ENCODE results near the gene NOS1AP.
"Not testable (repeated sequence)": the region's sequence is repeated elsewhere in the genome, so short reads cannot be mapped to it uniquely, and the experiment has no call there.

- TF ChIP-seq, protein P1, sequence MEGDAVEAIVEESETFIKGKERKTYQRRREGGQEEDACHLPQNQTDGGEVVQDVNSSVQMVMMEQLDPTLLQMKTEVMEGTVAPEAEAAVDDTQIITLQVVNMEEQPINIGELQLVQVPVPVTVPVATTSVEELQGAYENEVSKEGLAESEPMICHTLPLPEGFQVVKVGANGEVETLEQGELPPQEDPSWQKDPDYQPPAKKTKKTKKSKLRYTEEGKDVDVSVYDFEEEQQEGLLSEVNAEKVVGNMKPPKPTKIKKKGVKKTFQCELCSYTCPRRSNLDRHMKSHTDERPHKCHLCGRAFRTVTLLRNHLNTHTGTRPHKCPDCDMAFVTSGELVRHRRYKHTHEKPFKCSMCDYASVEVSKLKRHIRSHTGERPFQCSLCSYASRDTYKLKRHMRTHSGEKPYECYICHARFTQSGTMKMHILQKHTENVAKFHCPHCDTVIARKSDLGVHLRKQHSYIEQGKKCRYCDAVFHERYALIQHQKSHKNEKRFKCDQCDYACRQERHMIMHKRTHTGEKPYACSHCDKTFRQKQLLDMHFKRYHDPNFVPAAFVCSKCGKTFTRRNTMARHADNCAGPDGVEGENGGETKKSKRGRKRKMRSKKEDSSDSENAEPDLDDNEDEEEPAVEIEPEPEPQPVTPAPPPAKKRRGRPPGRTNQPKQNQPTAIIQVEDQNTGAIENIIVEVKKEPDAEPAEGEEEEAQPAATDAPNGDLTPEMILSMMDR (IDR thresholded peaks at IDR 0.05; ENCODE audit: low read depth, low read length, poor library complexity, severe bottlenecking), result not testable (repeated sequence)
- not testable (repeated sequence) for TF ChIP-seq EZH2phosphoT487 (IDR thresholded peaks at IDR 0.05; ENCODE audit: borderline replicate concordance, low read length)
These were observed 12.6 kb downstream of the NOS1AP start for GRCh38 chr1:162082080-162082479.

Data from DOHH2 (cell line).